Right atrium auricular region (tissue), 2 donors: Measurements from ENCODE around the gene GRM4. TPM values are rescaled to one million over a fixed set of nuclear protein-coding genes. Genes with fewer than 3 reads are reported as not detected.

Experiments used
- DNase-seq: peaks from one replicate; pipeline ENCODE4 v3.0.0-alpha.2; 2019; ENCODE audit warnings: low spot score
- H3K27ac ChIP-seq, 2 donors: fragments of 200-600 bp; sonication (generic); 1 replicate in 1 of 2; 2 replicates in 1 of 2; pipeline ENCODE4 v1.5.1; 2016 to 2019
- H3K27me3 ChIP-seq, 2 donors: fragments of 200-600 bp; sonication (generic); one replicate each; pipeline versions ENCODE4 v1.5.1 to v1.6.0; 2017 to 2019
- H3K36me3 ChIP-seq: fragments of 200-600 bp; sonication (generic); one replicate; pipeline ENCODE4 v1.5.1; 2016
- H3K4me1 ChIP-seq, 2 donors: fragments of 200-600 bp; sonication (generic); one replicate each; pipeline versions ENCODE4 v1.5.1 to v1.6.0; 2017 to 2019
- H3K4me3 ChIP-seq, 2 donors: fragments of 200-600 bp; sonication (generic); 1 replicate in 1 of 2; 2 replicates in 1 of 2; pipeline ENCODE4 v1.5.1; 2017 to 2019; ENCODE audit warnings: mild to moderate bottlenecking in 1 of 2, moderate library complexity in 1 of 2
- H3K9me3 ChIP-seq, 2 donors: fragments of 200-600 bp; sonication (generic); one replicate each; pipeline ENCODE4 v1.5.1; 2019
- total RNA-seq, 2 donors: library from RNA; depleted of rRNA; stranded (reverse); fragments of >200 nt; gene quantifications; one replicate each; pipeline ENCODE4 v1.1.0, GENCODE V29; 2016
- TF ChIP-seq, protein P1 (sequence below), 2 donors: fragments of 200-600 bp; sonication (generic); IDR thresholded peaks; one replicate each; pipeline ENCODE4 v1.5.1; 2019; ENCODE audit warnings: antibody characterized with exemption in 2 of 2

GRM4 gene
- total RNA-seq, 2 donors from 2014 or later, result not detected

DNA sequence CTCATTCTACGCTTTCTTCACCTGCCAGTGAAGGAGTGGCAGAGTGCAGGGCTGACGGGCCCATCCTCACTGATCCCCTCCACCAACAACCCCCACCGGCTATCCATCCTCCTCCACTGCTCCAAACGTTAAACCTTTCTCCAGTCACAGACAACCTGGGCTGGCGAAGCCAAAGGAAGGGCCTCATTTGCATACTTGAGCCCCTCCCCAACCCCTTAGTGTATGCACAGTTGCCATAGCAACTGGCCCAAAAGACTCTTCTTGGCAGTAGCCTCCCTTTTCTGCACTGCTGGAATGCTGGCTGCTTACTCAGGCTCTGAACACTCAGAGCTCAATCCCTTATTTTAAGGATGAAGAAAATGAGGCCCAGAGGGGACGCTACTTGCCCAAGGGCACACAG is 130.3 kb downstream of the GRM4 start:
- H3K36me3 ChIP-seq, result no peaks in the 10 kb centered on the region
- H3K4me3 ChIP-seq, result no peak overlapping the region
- no peaks in the 10 kb centered on the region for H3K27me3 ChIP-seq
- DNase-seq, result no peak
- H3K27ac ChIP-seq, result no peak overlapping the region
- H3K9me3 ChIP-seq, result no peaks in the 10 kb centered on the region
- no peaks in the 10 kb centered on the region for H3K4me1 ChIP-seq
- TF ChIP-seq, protein P1, sequence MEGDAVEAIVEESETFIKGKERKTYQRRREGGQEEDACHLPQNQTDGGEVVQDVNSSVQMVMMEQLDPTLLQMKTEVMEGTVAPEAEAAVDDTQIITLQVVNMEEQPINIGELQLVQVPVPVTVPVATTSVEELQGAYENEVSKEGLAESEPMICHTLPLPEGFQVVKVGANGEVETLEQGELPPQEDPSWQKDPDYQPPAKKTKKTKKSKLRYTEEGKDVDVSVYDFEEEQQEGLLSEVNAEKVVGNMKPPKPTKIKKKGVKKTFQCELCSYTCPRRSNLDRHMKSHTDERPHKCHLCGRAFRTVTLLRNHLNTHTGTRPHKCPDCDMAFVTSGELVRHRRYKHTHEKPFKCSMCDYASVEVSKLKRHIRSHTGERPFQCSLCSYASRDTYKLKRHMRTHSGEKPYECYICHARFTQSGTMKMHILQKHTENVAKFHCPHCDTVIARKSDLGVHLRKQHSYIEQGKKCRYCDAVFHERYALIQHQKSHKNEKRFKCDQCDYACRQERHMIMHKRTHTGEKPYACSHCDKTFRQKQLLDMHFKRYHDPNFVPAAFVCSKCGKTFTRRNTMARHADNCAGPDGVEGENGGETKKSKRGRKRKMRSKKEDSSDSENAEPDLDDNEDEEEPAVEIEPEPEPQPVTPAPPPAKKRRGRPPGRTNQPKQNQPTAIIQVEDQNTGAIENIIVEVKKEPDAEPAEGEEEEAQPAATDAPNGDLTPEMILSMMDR (IDR thresholded peaks at IDR 0.05), result no peak

DNA sequence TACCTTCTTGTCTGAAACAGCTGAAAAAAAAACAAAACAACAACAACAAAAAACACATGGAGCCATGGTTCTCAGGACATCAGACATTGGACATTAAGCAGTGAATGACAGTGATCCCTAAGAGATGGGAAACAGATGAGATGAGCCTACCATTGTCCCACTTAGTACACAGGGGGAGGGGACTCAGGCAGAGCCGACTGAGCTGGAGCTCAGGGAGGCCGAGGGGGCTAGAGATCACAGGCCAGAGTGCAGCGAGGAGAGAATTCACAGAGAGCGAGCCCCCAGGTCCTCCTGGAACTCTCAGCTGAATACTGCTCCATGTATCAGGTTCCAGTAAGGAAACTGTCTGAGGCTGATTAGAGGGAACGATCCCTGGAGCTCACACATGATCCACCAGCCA is 134.6 kb downstream of the GRM4 start:
- DNase-seq, result no peak
- TF ChIP-seq, protein P1 (IDR thresholded peaks at IDR 0.05), result no peak
- Histone ChIP-seq H3K27me3 (no peaks in the 10 kb centered on the region), H3K4me3 (no peak overlapping the region), H3K4me1 (no peaks in the 10 kb centered on the region), H3K27ac (no peak overlapping the region), H3K36me3 (no peaks in the 10 kb centered on the region), H3K9me3 (no peaks in the 10 kb centered on the region)

DNA sequence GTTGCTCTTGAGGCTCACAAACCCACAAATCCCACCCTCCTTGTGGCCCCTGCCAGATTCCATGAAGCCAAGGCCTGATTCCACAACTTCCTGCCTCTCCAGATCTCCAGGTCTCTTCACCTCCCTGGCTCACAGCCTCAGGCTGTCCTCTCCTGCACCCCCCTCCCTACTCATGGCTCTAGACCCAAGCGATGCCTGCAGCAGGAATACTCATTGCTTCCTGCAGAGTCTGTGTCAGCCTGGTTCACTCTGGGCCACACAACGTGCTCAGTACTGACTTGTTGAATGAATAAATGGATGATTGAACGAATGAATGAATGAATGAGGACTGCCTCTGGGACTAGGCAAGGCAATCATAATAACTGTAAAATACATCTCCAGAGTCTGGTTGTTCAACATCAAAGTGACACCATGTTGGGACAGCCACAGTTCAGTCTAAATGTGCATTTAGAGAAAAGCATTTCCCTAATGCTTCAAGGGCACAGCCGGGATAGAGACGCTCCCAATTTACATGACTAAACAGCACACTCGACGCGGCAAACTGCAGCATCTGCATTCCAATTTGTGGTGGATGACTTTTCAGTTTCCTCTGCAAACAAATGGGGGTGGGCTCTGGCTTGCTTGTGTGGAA is 139.9 kb downstream of the GRM4 start:
- DNase-seq, result no peak
- TF ChIP-seq, protein P1 (IDR thresholded peaks at IDR 0.05), result no peak
- H3K27ac ChIP-seq, result no peak overlapping the region
- H3K4me1 ChIP-seq, result no peaks in the 10 kb centered on the region
- H3K9me3 ChIP-seq, result no peaks in the 10 kb centered on the region
- H3K4me3 ChIP-seq, result no peak overlapping the region
- H3K36me3 ChIP-seq, result no peaks in the 10 kb centered on the region
- no peaks in the 10 kb centered on the region for H3K27me3 ChIP-seq

DNA sequence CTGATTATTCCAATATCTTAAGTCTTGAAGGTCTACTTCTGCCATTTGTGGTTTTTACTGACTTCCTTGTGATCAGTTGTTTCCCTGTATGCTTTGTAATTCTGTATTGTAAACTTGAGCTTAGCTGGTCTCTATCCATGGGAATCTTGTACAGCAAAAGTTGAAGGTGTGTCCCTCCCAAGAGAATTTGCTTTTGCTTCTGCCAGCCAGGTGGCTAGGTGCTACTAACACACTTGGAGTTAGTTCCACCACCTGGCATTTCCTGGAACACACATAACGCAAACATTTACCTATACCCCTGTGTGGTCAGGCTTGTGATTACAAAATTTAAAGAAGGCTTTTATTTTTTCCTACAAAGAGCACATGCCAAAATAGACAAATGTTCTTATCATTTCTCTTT is 141.2 kb downstream of the GRM4 start:
- no peaks in the 10 kb centered on the region for H3K36me3 ChIP-seq
- TF ChIP-seq, protein P1 (IDR thresholded peaks at IDR 0.05), result no peak
- H3K4me3 ChIP-seq, result no peak overlapping the region
- DNase-seq, result no peak
- no peak overlapping the region for H3K27ac ChIP-seq
- H3K9me3 ChIP-seq, result no peaks in the 10 kb centered on the region
- no peaks in the 10 kb centered on the region for H3K27me3 ChIP-seq
- no peaks in the 10 kb centered on the region for H3K4me1 ChIP-seq

DNA sequence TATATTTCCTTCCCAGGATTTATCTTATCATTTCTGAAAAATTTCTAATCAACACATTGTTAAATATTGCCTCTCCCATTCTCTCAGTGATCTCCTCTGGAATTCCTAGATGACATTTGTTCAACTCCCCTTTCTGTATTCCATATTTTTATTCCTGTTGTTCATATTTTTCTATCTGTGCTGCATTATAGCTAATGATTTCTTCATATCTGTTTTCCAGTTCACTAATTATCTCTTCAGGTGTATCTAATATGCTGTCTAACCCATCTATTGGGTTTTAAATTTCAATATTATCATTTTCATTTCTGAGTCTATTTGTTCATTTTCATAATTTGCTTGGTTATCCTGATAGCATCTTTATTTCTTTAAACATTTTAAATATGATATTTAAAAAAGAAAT is 141.9 kb downstream of the GRM4 start:
- TF ChIP-seq, protein P1 (IDR thresholded peaks at IDR 0.05), result no peak
- no peak for DNase-seq
- no peaks in the 10 kb centered on the region for H3K36me3 ChIP-seq
- H3K27me3 ChIP-seq, result no peaks in the 10 kb centered on the region
- no peak overlapping the region for H3K4me3 ChIP-seq
- H3K27ac ChIP-seq, result no peak overlapping the region
- H3K4me1 ChIP-seq, result no peaks in the 10 kb centered on the region
- H3K9me3 ChIP-seq, result no peaks in the 10 kb centered on the region
